ENCODE measurements around the gene NAPB.

The NAPB gene

GRCh38 chr20:23407781-23408464 lies 13.4 kb downstream of the NAPB start:
- no peak for DNase-seq (ENCODE audit: low read depth)
- H3K4me3 ChIP-seq (replicated peaks; ENCODE audit: low read depth, low read length), result no peak overlapping the region
- no peak for TF ChIP-seq CTCF (IDR thresholded peaks at IDR 0.05; ENCODE audit: low read length, missing control alignments)

GRCh38 chr20:23406880-23407279 lies 14.4 kb downstream of the NAPB start:
- DNase-seq (ENCODE audit: low read depth), result no peak
- no peak overlapping the region for H3K4me3 ChIP-seq (replicated peaks; ENCODE audit: low read depth, low read length)
- no peak for TF ChIP-seq CTCF (IDR thresholded peaks at IDR 0.05; ENCODE audit: low read length, missing control alignments)

GRCh38 chr20:23404196-23404595 lies 17.1 kb downstream of the NAPB start:
- H3K4me3 ChIP-seq (replicated peaks; ENCODE audit: low read depth, low read length), result no peak overlapping the region
- no peak for TF ChIP-seq CTCF (IDR thresholded peaks at IDR 0.05; ENCODE audit: low read length, missing control alignments)
- DNase-seq (ENCODE audit: low read depth), result peak; percentile 50

- no peak for TF ChIP-seq CTCF (IDR thresholded peaks at IDR 0.05; ENCODE audit: low read length, missing control alignments)
- H3K4me3 ChIP-seq (replicated peaks; ENCODE audit: low read depth, low read length), result no peak overlapping the region
- peak; percentile 19 for DNase-seq (ENCODE audit: low read depth)
Measured at GRCh38 chr20:23403751-23404150, 17.5 kb downstream of the NAPB start.

- DNase-seq (ENCODE audit: low read depth), result no peak
- H3K4me3 ChIP-seq (replicated peaks; ENCODE audit: low read depth, low read length), result no peak overlapping the region
- TF ChIP-seq CTCF (IDR thresholded peaks at IDR 0.05; ENCODE audit: low read length, missing control alignments), result no peak
Measured at GRCh38 chr20:23401051-23401450, 20.2 kb downstream of the NAPB start.

- H3K4me3 ChIP-seq (replicated peaks; ENCODE audit: low read depth, low read length), result no peak overlapping the region
- peak; percentile 45 for DNase-seq (ENCODE audit: low read depth)
- TF ChIP-seq CTCF (IDR thresholded peaks at IDR 0.05; ENCODE audit: low read length, missing control alignments), result no peak
Measured at GRCh38 chr20:23399568-23400241, 21.6 kb downstream of the NAPB start.

GRCh38 chr20:23397961-23398360 lies 23.3 kb downstream of the NAPB start:
- TF ChIP-seq CTCF (IDR thresholded peaks at IDR 0.05; ENCODE audit: low read length, missing control alignments), result no peak
- peak; percentile 69 for DNase-seq (ENCODE audit: low read depth)
- no peak overlapping the region for H3K4me3 ChIP-seq (replicated peaks; ENCODE audit: low read depth, low read length)
